COLO829 (cell line): Measurements from ENCODE around the gene HECW1.

ENCODE experiments used
- DNase-seq: peaks from one replicate; pipeline ENCODE4 v3.0.0; 2012; ENCODE audit warnings: low spot score

HECW1 gene

GRCh38 chr7:43437001-43437400, 324.6 kb downstream of the HECW1 start:
- no peak for DNase-seq

DNA sequence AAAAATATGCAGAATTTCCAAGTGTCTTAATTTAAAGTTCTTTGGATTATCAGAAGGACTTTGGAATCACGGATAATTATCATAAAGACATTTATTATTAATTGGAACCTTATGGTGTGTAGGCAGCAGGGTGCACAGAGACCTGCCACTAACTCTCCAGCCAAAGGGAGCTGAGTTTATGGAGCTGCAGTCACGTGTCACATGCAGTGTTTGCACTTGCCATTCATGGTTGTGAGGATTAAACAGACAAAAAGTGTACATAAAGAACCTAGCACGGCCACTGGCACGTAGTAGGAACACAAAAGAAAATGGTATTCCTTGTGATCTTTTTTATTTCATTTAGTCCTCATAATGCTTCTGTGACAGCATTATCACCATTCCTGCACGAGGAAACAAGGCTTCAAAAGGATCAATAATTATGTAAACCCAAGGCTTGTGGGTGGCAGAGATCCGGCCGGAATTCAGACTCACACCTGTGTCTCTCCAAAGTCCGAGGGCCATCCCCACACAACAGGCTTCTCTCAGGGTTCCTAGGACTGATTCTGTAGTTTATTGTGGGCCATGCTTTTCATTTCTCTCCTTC, 326.5 kb downstream of the HECW1 start:
- DNase-seq = no peak

DNA sequence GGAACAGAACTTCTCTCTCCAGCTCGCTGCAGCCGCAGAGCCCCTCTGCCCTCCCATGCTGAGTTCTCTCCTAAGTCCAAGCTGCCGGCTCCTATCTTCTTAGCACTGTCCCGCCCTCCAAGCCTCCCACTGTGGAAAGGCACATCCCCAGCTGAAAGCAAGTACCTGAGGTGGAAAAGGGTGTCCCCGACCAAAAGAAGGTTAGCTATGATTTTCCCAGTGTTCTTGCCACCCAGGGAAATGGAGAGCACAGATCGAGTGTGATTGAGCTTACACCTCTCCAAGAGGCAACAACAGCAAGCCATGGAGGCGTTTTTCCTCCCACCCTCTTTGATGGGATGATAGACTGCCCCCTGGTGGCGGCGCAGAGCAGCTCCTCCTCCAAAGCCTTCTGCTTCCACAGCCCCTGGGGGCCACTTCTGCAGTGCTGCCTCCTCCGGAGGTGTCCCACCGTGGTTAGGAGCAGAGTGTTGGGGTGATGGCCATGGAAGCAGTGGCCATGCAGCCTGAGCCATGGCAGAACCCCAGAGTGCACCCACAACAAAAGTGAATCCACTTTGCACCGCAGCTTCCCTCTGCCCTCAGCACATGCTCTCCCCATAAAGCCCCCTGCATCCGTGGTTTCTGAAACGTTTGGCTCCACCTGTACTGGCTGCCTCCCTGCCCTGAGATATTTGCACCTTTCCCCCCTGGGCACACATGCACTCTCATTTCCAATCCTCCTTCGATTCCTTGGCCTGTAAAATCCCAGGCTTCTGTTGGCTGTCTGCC, 327.4 kb downstream of the HECW1 start:
- peak; percentile 71 for DNase-seq

DNA sequence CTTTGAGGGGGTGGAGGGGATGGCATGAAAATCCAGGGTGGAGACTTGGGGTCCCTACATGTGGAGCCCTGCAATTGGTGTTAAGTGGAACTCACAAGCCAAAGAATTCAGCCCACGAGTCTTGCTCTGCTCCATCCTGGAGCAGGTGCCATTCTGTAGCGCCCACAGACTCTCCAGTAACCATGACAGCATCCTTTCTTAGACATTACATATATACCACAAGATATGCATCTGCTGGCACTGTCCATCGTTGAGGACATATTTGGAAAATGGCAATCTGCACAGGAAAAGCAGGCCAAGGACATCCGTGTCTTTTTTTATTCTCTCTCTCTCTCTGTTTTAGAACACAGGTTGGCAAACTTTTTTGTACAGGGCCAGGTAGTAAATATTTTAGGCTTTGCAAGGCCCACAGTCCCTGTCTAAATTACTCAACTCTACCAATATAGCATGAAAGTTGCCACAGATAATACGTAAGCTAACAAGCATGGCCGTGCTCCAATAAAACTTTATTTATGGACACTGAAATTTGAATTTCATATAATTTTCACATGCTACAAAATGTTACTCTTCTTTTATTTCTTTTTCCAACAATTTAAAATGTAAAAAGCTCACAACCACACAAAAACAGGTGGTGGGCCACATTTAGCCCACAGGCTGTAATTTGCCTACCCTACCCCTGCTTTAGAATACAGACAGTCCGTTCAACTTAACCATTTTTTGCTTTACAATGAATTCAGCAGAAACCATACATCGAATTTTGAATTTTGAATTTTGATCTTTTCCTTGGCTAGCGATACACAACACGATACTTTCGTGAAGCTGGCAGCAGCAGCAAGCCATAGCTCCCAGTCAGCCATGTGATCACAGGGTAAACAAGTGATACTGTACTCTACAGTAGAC, 329.0 kb downstream of the HECW1 start:
- DNase-seq = no peak

- DNase-seq = no peak
Observed at GRCh38 chr7:43443381-43443780, 330.9 kb downstream of the HECW1 start.

GRCh38 chr7:43444711-43445578, 332.5 kb downstream of the HECW1 start:
- DNase-seq = no peak

- no peak for DNase-seq
Observed at GRCh38 chr7:43449577-43449976, 337.1 kb downstream of the HECW1 start.

GRCh38 chr7:43450894-43451293, 338.4 kb downstream of the HECW1 start:
- no peak for DNase-seq

GRCh38 chr7:43454936-43455518, 342.6 kb downstream of the HECW1 start:
- DNase-seq = peak; percentile 81

DNA sequence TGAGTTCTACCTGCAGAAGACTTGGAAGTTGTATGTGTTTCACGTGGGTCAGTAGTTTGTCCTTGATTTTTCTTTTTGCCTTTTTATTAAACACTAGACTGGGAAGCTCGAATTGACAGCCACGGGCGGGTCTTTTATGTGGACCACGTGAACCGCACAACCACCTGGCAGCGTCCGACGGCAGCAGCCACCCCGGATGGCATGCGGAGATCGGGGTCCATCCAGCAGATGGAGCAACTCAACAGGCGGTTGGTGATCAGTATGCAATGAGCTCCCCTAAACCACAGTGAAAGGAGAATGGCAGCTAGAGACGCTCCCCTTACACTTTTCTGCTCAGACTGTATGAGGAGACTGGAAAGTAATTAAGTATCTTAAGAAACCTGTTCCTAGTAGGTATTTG, 343.8 kb downstream of the HECW1 start:
- no peak for DNase-seq

GRCh38 chr7:43458330-43459018, 346.0 kb downstream of the HECW1 start:
- no peak for DNase-seq

DNA sequence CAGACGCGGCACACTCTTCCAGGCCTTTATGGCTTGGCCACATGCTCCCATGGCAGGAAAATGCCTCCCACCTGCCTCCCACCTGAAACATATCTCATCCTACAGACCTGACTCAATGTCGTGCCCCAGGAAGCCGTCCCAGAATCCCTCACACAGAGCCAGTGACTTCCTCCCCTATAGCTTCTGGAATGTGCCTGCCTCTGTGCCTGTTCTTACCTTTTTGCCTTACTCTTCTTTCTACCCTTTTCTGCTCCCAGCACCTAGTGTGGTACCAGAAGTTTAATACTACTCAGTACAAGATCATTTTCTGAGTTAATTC, 346.5 kb downstream of the HECW1 start:
- DNase-seq = no peak

DNA sequence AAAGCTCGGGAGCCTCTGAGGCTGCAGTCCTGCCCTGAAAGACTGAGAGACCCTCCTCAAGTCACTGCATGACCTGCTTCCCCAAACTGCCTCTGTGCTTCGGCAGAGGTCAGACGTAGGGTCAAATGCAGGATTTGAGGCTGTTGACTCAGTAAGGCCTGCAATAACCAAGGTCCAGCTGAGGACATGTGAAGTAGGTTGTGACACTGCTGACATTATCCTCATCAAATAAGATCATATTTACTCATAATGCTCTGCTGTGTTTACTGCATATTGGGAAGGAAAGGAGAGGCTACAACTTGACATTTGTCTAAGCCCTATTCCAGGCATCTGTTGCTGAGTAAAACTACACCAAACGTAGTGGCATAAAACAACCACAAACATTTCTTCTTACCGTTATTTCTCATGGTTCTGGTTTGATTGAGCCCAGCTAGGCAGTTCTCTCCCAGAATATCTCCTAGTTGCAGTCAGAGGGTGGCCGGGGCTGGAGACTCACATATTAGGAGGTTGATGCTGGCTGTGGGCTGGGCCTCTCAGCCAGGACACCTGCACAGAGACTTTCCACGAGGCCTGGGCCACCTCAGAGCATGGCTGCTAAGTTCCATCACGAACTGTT, 348.4 kb downstream of the HECW1 start:
- no peak for DNase-seq

- DNase-seq = no peak
Observed at GRCh38 chr7:43461349-43462024, 349.0 kb downstream of the HECW1 start.

DNA sequence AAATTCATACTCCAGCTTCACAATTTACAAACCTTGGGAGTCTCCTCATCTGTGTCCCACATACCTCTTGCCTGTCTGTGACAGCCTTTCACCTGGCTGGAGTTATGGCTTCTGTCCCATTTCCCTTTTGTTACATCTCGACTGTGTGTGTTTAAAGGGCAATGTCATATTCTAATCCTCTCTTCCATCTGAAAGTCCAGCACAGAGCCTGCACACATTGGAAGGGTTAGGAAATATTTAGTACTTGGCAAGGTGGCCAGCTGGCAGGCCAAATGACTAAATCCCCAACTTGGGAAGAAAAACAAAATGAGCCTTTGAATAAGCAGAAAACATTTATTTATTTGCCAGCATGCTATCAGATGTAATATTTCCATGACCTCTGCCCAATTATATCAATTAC, 350.4 kb downstream of the HECW1 start:
- DNase-seq = no peak

DNA sequence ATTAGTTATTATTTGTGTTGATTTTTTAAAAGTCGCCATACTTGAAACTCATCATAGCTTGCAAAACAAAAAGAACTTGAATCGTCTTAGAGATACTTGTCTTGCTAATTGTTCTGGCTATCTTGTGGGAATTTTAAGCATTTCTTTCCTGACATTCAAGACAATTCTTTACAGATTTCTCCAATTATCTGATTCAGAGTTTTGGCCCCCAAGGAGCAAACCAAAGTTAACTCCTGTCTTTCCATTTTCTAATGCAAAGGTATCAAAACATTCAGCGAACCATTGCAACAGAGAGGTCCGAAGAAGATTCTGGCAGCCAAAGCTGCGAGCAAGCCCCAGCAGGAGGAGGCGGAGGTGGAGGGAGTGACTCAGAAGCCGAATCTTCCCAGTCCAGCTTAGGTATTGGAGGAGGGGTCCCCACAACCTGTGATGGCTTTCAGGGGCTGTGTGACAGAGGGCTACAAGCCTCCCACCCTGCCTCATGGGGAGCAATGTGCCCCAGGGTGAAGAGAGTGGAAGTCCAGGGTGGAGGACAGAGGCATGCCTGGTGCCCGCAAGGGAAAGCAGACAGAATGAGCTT, 351.0 kb downstream of the HECW1 start:
- DNase-seq = no peak

DNA sequence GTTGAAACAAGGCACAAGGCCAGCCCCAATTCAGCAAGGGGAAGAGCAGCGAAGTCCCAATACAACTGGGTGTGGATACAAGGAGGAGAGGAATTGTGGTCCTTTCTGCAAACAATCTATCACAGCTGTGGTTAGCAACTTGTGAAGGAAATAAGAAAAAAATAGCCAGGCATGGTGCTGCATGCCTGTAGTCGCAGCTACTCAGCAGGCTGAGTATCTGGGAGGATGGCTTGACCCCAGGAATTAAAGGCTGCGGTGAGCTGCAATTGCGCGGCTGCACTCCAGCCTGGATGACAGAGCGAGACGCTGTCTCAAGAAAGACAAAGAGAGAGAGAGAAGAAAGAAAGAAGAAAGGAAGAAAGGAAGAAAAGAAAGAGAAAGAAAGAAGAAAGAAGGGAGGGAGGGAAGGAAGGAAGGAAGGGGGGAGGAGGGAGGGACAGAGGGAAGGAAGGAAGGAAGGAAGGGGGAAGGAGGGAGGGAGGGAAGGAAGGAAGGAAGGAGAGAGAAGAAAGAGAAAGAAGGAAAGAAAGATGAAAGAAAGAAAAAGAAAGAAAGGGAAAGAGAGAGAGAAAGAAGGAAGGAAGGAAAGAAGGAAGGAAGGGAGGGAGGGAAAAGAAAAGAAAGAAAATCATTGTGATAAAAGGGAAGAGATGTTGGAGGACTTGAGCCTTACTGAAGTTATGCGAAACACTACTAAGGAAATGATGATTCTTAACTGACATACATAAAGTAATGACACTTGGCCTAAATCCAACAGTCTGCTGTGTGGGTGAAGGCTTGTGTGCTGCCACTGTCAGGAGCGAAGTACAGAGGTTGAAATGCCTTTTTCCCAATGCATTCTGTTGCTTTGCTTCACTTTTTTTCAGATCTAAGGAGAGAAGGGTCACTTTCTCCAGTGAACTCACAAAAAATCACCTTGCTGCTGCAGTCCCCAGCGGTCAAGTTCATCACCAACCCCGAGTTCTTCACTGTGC, 353.4 kb downstream of the HECW1 start:
- DNase-seq = peak; percentile 45

GRCh38 chr7:43467406-43467805, 355.0 kb downstream of the HECW1 start:
- no peak for DNase-seq
